HG03571 (cell line): ENCODE measurements around the gene TMEM273.

Experiments used
- ATAC-seq: cut with Tn5 transposase; IDR thresholded peaks from one replicate; pipeline ENCODE4 v1.9.1; 2021; ENCODE audit not compliant: unreplicated experiment

TMEM273 gene

DNA sequence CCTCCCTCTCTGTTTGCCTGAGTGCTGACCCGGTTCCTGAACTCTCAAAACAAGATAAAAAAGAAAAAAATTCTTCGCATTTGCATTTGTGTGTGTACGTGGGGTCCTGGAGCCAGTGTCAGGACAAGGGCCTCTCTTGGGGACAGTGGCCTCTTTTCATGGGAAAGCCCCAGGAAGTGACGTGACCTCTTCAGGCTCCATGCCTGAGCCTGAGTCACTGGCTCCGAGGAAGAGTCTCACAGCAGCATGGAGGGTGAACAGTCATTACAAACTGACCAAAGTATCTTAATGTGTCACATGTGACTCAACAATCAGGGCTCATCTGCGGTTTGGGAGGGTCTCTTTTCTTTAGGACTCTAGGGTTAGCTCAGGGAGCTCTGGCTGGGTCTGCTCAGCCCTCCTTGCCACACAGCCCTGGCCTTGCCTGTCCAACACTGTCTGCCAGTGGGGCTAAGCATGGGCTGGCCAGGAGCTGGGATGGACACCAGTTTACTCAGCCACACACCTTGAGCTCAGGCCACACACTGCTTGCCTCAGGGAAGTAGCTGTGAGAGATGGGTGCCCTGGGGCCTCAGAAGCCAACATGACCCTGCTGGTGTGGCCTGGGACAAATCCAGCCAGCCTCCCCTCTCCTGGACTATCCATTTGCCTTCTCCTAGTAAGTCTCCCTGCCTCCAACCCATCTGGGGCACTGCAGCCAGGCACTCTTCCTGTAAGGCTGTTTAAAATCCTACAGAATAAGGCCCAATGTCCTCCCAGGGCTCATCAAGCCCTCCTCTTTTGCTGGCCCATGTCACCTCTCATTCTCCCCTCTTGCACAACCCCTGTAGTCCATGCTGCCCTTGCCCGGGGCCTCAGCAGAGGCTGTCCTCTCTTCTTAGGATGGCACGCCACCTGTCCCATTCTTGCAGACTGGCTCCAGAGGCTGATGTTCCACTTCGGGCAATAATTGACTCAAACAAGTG, 10.5 kb downstream of the TMEM273 start:
- ATAC-seq = peak; percentile 67

DNA sequence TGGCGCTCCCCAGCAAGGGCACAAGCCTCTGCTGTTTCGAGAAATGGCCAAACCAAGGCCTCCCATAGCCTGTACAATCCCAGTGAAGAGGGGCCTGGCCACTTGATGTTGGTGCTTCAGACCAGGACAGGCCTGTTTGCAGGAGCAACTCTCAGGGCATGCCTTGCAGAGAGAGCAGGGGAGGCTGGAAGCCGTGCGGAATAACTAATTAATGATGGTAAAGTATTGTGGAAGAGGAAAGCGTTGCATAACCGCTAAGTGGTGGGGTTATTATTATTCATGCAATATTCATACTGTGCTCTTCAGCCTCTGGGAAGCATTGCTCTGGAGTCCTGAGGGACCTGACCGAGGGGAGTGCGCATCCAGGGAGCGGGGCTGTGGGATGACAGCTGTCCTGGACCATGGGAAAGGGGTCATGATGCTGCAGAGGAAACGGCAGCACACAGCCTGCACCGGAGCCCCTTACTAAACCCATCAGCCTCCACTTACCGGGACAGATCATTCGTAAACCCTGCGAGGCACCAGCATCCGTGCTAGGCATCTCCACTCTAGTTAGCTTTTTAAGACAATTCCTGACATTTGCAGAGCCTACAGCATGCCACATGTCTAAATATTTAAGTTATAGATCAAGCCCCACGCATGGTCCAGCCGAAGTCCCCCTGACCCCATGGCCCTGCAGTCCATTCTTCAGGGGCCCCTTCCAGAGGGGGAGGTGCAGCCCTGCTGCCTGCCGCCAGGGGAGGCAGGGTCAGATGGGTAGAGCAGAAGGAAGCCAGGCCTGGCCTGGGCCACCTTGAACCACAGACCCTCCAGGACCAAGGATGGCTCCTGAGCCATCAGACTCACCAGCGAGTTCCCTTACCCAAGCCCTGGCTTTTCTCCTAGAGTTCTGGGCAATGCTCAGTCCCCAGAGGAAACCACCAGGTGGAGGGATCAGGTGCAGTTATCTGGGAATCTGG, 11.6 kb downstream of the TMEM273 start:
- no peak for ATAC-seq

- no peak for ATAC-seq
These were observed 12.4 kb downstream of the TMEM273 start for GRCh38 chr10:49175587-49176309.

GRCh38 chr10:49174926-49175500, 13.2 kb downstream of the TMEM273 start:
- no peak for ATAC-seq

GRCh38 chr10:49174261-49174925, 13.8 kb downstream of the TMEM273 start:
- no peak for ATAC-seq

- ATAC-seq = no peak
These were observed 14.3 kb downstream of the TMEM273 start for GRCh38 chr10:49173853-49174252.

DNA sequence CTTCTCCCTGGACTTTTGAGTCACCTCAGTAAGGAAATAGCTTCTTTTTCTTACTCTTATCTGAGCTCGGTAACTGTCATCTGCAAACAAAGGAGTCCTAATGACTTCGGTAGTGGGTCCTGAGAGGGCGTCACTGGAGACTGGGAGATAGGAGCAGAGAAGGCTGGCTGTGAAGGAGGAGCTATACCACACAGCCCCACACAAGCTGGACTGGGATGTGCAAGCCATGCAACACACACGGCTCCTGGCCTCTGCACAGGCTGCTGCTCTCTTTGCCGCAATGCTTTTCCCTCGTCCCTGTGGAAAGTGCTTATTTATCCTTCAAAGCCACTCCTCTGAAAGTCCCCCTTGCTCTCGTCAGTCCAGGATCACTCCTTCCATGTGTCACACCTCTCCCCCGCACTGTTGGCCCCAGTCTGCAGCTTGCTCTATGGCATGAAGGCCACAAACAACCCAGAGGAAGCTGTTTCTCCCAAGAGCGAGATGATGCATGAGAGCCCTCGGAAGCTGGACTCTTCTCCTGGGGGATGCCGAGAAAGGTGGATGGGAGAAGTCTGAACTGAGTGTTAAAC, 14.9 kb downstream of the TMEM273 start:
- ATAC-seq = no peak

DNA sequence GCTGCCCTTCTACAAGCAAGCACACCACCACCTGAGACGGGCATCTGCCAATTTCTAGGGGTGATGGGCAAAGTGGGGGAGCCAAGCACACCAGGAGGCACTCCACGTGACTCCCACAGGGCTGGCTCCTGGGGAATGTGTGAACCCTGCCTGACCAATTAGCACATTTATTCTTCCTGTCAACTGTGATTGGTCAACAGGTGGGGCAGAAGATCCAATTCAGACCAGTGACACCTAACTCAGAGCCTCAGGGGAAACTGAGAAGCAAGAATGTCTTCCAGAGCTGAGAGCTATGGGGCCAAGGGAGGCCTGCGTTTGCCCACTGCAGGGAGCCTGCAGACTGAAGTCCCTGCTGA, 15.4 kb downstream of the TMEM273 start:
- ATAC-seq = no peak

DNA sequence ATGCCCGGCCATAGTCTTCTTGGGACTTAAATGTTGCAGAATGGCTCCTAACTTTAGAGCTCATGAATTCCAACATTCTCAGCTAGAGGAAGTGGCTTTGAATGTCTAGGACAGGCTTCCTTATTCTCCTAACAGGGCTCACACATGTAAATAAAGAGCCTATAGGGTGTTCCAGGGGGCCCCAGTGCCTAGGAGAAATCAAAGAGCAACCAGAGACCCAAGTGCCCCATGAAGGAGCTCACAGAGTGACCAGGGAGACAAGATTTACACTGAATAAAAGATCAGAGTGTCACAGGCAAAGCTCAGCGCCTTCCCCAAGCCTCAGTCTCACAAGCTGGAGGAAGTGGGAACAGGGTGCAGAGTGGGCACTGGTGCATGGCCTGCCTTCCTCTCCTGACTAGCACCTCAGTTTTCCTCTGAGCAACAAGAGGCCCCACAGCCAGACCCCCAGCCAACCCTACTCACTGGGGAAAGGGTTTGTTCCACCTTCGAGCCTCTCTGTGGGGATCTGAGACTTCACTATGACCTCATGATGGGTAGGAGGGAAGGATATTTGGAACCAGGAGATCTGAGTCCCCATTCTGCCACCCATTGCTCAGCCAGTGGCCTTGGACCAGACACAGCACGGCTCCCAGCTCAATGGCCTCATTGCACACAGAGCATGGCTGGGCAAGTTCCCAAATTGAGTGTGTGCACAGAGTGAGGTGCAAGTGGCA, 16.0 kb downstream of the TMEM273 start:
- ATAC-seq = no peak

- ATAC-seq = no peak
These were observed 16.7 kb downstream of the TMEM273 start for GRCh38 chr10:49171326-49172060.

DNA sequence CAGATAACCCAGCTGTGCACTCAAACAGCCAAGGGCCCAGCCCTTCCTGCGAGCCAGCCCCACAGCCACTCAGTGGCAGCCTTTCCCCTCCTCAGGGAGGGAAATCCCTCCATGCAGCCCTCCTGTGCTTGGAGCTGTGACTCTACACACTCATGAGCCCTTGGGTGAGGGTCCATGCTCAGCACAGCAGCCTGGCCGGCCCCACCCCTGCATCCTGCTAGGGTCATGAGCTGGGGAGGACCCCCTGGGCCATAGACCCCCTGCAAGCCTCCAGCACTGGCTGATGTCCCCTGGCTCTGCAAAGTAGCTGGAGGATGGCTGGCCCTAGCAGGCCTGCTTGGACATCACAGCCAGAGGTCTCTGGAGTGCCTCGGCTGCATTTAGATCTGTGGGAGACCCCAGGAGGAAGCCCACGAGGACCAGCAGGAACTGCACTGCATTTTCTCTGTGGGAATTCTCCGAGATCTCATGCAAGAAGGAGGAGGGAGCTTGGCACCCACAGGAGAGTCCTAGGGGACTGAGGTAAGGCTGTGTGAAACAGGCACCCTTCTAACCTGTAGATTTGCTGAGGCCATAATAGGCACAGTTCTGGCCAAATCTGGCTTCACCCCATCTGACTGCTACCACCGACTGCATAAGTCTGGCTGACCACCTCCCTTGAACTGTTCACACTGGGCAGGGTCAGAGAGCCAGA, 17.4 kb downstream of the TMEM273 start:
- ATAC-seq = no peak

- ATAC-seq = no peak
These were observed 18.4 kb downstream of the TMEM273 start for GRCh38 chr10:49169776-49170175.

DNA sequence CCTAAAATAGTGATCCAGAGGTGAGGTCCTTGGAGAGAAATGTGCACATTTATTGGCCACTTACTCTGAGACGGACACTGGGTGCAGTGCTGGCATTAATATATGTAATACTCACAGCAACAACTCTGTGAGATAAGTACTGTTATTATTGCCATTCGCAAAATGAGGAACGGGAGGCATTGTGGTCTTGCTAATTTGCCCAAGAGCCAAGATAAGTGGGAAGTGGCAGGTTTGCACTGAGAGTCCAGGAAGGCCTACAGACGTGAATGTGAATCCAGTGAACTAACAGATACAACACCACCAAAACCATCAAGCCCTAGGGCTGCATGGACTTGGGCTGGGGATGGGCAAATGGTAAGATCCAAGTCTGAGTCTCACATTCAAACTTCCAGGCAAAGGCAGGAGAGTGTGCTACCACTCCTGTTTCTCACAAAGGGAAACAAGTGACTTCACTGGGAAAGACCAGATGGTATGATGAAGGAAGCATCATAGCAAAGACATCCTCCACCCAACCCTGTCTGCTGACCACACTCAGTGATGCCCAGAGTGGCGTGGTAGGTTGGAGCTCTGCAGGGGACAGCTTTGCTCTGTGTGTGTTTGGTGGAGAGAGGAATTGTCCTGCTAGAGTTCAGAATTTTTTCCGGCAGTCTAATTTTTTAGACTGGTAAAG, 19.2 kb downstream of the TMEM273 start:
- ATAC-seq = no peak

DNA sequence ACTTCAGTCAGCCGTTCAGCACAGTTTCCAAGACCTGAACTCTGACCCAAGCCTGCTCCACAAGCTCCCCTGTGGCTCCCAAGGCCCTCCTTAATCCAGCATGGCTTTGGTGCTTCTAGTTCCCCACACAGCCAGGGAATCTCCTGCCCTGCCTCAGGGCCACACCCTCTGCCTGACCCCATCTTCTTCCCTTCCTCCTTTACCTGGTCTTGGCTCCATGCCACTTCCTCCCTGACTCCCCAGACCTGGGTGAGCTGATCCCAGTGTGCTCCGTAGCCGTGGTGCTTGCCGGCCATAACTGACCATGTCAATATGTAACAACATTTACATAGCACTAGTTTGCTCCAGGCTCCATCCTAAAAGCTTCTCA, 20.0 kb downstream of the TMEM273 start:
- ATAC-seq = no peak

DNA sequence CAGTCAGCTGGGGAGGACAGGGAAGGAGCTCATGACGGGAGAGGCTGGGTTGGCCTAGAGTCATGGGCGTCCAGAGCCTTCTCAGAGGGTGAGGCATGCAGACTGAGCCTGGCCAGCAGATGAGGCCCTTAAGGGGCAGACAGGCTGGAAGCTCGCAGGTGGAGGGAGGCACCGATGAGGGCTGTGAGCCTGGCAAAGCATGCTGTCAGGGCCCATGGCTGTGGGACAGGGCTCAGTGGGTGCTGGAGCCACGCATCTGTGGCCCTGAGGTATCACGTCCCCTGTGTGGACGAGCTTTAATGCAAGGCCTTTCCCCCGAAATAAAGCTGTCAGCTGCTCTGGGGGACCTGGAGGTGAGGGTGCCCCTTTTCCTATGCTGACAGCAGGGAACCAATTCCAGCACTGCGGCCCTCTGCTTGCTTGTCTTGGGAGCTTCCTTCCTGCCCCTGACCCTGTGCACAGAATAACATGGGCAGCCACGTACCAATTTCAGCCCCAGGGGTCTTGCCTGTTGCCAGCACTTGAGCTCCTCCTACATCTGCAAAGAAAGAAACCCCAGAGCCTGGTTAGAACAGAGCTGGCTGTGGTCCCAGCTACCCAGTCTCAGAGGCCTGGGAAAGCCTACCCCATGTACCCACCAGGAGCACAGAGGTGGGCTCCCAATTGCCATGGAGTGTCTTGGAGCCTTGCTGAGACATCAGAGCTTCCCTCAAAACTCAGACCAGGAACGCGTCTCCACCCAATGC, 20.6 kb downstream of the TMEM273 start:
- no peak for ATAC-seq

- ATAC-seq = no peak
These were observed 21.4 kb downstream of the TMEM273 start for GRCh38 chr10:49166484-49167400.
